Measurements from ENCODE around the gene PRAC2.

PRAC2 gene

DNA sequence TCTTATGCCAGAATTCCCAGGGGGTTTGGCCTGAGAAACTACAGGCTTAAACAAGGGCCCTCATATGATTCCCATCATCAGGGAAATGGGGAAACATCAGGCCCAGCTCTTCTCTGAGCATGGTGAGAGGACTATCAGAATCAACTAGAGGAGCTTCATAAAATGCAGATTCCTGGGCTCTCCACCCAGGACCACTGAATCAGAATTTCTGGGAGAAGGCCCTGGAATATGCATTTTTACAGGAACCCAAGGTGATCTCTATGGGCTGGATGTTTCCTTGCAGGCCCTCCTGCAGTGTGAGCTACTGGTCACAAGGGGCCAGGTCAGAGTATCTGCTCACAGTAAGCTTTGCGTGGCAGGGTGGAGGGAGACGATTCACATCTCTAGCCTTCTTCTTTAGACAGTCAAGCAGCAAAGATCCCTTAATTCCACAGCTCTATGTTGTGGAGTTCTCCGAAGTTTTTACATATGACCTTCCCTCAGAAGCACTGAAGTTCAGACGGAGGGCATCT is 44.3 kb downstream of the PRAC2 start:
- Histone ChIP-seq H3F3A (ENCODE audit: insufficient read depth, low read length) (no peaks in the 10 kb centered on the region), H3K9ac (ENCODE audit: low read length) (no peak overlapping the region), H3K36me3 (ENCODE audit: insufficient read depth, low read length) (no peaks in the 10 kb centered on the region), H3K79me2 (ENCODE audit: insufficient read depth, low read length) (no peaks in the 10 kb centered on the region), H3K9me2 (ENCODE audit: low read depth, low read length) (no peaks in the 10 kb centered on the region), H3K4me3 (ENCODE audit: low read depth, low read length, poor library complexity, severe bottlenecking) (no peak overlapping the region), H2AFZ (ENCODE audit: low read length) (no peak overlapping the region), H4K20me1 (ENCODE audit: insufficient read depth, low read length) (no peaks in the 10 kb centered on the region), H3K27me3 (ENCODE audit: insufficient read depth, low read length) (no peaks in the 10 kb centered on the region), H3K4me1 (ENCODE audit: insufficient read depth, low read length, severe bottlenecking) (no peaks in the 10 kb centered on the region), H3K9me3 (ENCODE audit: low read length) (no peaks in the 10 kb centered on the region), H3K27ac (ENCODE audit: low read depth, low read length, poor library complexity, severe bottlenecking) (no peak overlapping the region), H3K4me2 (ENCODE audit: low read length) (no peak overlapping the region)
- TF ChIP-seq CTCF (IDR thresholded peaks at IDR 0.05; ENCODE audit: low read length) = no peak
- TF ChIP-seq EZH2 (IDR thresholded peaks at IDR 0.05; ENCODE audit: borderline replicate concordance, low read length) = no peak

- Histone ChIP-seq H3K9me2 (ENCODE audit: low read depth, low read length) (no peaks in the 10 kb centered on the region), H3K36me3 (ENCODE audit: insufficient read depth, low read length) (no peaks in the 10 kb centered on the region), H4K20me1 (ENCODE audit: insufficient read depth, low read length) (no peaks in the 10 kb centered on the region), H3F3A (ENCODE audit: insufficient read depth, low read length) (no peaks in the 10 kb centered on the region), H3K4me3 (ENCODE audit: low read depth, low read length, poor library complexity, severe bottlenecking) (no peak overlapping the region), H3K27me3 (ENCODE audit: insufficient read depth, low read length) (no peaks in the 10 kb centered on the region), H2AFZ (ENCODE audit: low read length) (no peak overlapping the region), H3K79me2 (ENCODE audit: insufficient read depth, low read length) (no peaks in the 10 kb centered on the region), H3K9me3 (ENCODE audit: low read length) (no peaks in the 10 kb centered on the region), H3K4me2 (ENCODE audit: low read length) (no peak overlapping the region), H3K27ac (ENCODE audit: low read depth, low read length, poor library complexity, severe bottlenecking) (no peak overlapping the region), H3K4me1 (ENCODE audit: insufficient read depth, low read length, severe bottlenecking) (no peaks in the 10 kb centered on the region), H3K9ac (ENCODE audit: low read length) (no peak overlapping the region)
- TF ChIP-seq CTCF (IDR thresholded peaks at IDR 0.05; ENCODE audit: low read length) (no peak), EZH2 (IDR thresholded peaks at IDR 0.05; ENCODE audit: borderline replicate concordance, low read length) (no peak)
Measured at GRCh38 chr17:48769009-48769675, 46.2 kb downstream of the PRAC2 start.

DNA sequence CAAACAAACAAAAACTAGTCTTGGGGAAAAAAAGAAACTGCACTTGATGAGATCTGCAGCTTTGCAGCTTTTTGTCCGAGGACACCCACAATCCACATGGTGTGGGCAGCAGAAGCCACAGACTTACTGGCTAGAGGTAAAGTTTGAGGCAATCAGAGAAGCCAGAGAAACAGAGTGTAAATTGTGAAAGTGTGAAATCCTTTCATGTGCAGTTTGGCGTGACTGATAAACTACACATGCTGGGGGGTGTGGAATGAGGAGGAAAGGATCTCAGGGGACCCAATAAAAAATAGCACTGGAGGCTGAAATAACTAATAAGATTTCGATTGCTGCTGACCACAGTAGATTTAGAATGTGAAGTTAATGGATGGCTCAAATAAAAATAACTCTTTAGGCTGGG is 48.0 kb downstream of the PRAC2 start:
- Histone ChIP-seq H3F3A (ENCODE audit: insufficient read depth, low read length) (no peaks in the 10 kb centered on the region), H2AFZ (ENCODE audit: low read length) (no peak overlapping the region), H3K4me3 (ENCODE audit: low read depth, low read length, poor library complexity, severe bottlenecking) (no peak overlapping the region), H3K27me3 (ENCODE audit: insufficient read depth, low read length) (no peaks in the 10 kb centered on the region), H4K20me1 (ENCODE audit: insufficient read depth, low read length) (no peaks in the 10 kb centered on the region), H3K27ac (ENCODE audit: low read depth, low read length, poor library complexity, severe bottlenecking) (no peak overlapping the region), H3K36me3 (ENCODE audit: insufficient read depth, low read length) (no peaks in the 10 kb centered on the region), H3K9me2 (ENCODE audit: low read depth, low read length) (no peaks in the 10 kb centered on the region), H3K4me1 (ENCODE audit: insufficient read depth, low read length, severe bottlenecking) (no peaks in the 10 kb centered on the region), H3K79me2 (ENCODE audit: insufficient read depth, low read length) (no peaks in the 10 kb centered on the region), H3K9ac (ENCODE audit: low read length) (no peak overlapping the region), H3K4me2 (ENCODE audit: low read length) (no peak overlapping the region), H3K9me3 (ENCODE audit: low read length) (no peaks in the 10 kb centered on the region)
- TF ChIP-seq EZH2 (IDR thresholded peaks at IDR 0.05; ENCODE audit: borderline replicate concordance, low read length) (no peak), CTCF (IDR thresholded peaks at IDR 0.05; ENCODE audit: low read length) (no peak)

Measured in OCI-LY1 (cell line).